NOMO-1 (cell line): ENCODE data around the gene C1QL4.

Source experiments
- DNase-seq, 2 experiments: peaks; one replicate each; lab custom pipeline; 2025; ENCODE audit not compliant: unreplicated experiment in 2 of 2; lab: John Stamatoyannopoulos, UW

Gene C1QL4

GRCh38 chr12:49348781-49349180 is 11.8 kb upstream of the C1QL4 start:
- no peak for DNase-seq

GRCh38 chr12:49347311-49348193 is 10.6 kb upstream of the C1QL4 start:
- peak; percentile 16 to 52 for DNase-seq

- DNase-seq = peak; percentile 43 to 59
Observed at GRCh38 chr12:49346659-49347310, 9.8 kb upstream of the C1QL4 start, which contains the start of gene DNAJC22. Gene DNAJC22 (plus strand): TSS chr12:49346888. CDS start chr12:49348873, 1,985 bp downstream.

- DNase-seq = no peak
Observed at GRCh38 chr12:49345825-49346658, 9.1 kb upstream of the C1QL4 start.

GRCh38 chr12:49345051-49345824 is 8.2 kb upstream of the C1QL4 start:
- DNase-seq = no peak

GRCh38 chr12:49344486-49345050 is 7.6 kb upstream of the C1QL4 start:
- DNase-seq = no peak

GRCh38 chr12:49342914-49343731 is 6.1 kb upstream of the C1QL4 start:
- DNase-seq = no peak

- DNase-seq = peak; percentile 87 to 93
Observed at GRCh38 chr12:49342066-49342913, 5.3 kb upstream of the C1QL4 start.

- DNase-seq = no peak
Observed at GRCh38 chr12:49341777-49342065, 4.7 kb upstream of the C1QL4 start.

GRCh38 chr12:49340971-49341776 is 4.2 kb upstream of the C1QL4 start:
- DNase-seq = no peak

- no peak for DNase-seq
Observed at GRCh38 chr12:49340095-49340870, 3.3 kb upstream of the C1QL4 start.

GRCh38 chr12:49339464-49339861 is 2.5 kb upstream of the C1QL4 start:
- DNase-seq = no peak

- DNase-seq = no peak
Observed at GRCh38 chr12:49338830-49339463, 2.0 kb upstream of the C1QL4 start.

- DNase-seq = no peak
Observed at GRCh38 chr12:49335955-49336644, 888 bp downstream of the C1QL4 start.

- no peak for DNase-seq
Observed at GRCh38 chr12:49335118-49335954, 1.7 kb downstream of the C1QL4 start.
